Stimulated activated CD4-positive, alpha-beta T cell treated with anti-CD3 and anti-CD28 coated beads, Interleukin-15, amount 100 ng/mL, for 48 hours (primary cell): ENCODE results near the gene OR8U1.
"Not testable (repeated sequence)": the region's sequence is repeated elsewhere in the genome, so short reads cannot be mapped to it uniquely, and the experiment has no call there.

Source experiments
- DNase-seq, 2 donors: peaks; one replicate each; pipeline ENCODE4 v3.0.0-alpha.2; 2020; ENCODE audit warnings: low read depth in 2 of 2

OR8U1 gene

GRCh38 chr11:56375324-56375723 is at the start of gene OR8U1:
TSS of gene OR8U1 (plus strand) at chr11:56375624. CDS start at chr11:56375624, 0 bp downstream.
- DNase-seq: no peak

- DNase-seq: no peak
Observed at GRCh38 chr11:56331861-56332491, 43.4 kb upstream of the OR8U1 start.

DNA sequence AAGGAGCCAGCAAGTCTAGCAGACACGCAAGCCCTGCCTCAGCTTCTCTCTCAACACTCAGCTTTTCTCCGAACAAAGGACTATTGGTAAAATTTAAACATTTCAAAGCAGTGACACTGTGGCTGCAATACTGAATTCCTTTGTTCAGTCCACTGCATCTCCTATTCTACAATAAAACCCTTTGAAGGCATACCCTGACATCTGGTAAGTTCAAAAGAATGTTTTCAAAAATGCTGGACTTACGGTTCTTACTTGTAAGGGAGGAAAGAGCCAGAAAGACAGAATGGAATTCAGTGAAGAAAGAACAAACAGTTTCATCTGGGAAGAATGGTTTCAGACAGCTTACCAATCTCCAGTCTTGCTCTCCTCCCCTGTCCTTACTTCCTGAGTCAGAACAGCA is 42.3 kb upstream of the OR8U1 start:
- no peak for DNase-seq

DNA sequence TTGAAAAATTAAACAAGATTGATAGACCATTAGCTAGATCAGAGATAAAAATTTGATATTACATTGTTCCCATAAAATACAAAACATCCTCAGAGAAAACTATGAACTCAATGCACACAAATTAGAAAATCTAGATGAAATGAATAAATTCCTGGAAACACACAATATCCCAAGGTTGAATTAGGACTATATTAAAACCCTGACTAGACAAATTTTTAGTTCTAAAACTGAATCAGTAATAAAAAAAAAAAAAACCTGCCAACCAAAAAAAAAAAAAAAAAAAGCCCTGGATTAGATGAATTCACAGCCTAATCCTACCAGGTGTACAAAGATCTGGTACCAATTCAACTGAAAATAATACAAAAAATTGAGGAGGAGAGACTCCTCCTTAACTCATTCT is 35.1 kb upstream of the OR8U1 start:
- DNase-seq: no peak

DNA sequence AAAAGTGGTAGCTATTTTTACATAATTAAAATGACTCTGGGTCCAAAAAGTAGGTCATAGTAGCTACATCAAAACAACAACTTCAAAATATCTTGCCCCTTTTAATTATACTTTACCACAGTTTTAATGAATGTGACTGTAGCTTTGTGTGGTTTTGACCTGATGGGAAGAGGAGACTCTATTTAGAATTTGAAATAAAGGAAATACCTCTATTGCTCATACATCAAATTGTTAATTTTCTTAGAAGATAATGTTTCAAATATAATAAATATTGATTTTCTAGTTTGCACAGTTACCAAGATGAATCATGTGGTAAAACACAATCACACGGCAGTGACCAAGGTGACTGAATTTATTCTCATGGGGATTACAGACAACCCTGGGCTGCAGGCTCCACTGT is 29.7 kb upstream of the OR8U1 start, which contains the start of gene OR8K1:
Gene OR8K1, plus strand, starts transcription at position 301 of the 400 bp plus-strand sequence. Its CDS starts 0 bp downstream, at position 301.
- DNase-seq: no peak

GRCh38 chr11:56353991-56354390 is 21.4 kb upstream of the OR8U1 start, which contains the start of gene OR8J1:
TSS of gene OR8J1 (plus strand) at chr11:56354291. CDS start at chr11:56360247, 5,956 bp downstream.
- no peak for DNase-seq

DNA sequence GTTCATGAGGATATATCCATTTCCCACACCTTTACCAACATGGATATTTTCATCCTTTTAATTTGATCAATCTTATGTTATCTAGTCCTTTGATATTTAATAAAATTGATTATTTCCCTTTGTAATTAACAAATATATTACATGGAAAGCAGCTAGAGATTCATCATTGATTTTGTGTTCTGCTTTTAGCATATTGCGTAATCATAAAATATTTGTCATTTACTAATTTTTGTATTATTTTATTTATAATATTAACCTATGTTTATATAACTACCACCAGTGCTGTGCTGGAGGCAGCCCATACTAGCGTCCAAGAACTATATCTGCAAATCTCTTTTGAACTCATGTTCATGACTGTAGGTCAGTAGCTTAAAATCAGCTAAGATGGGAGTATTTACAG is 4.7 kb downstream of the OR8U1 start:
- DNase-seq: no peak

- DNase-seq: no peak
Observed at GRCh38 chr11:56394381-56394780, 19.0 kb downstream of the OR8U1 start.

- DNase-seq: no peak
Observed at GRCh38 chr11:56396047-56396446, 20.6 kb downstream of the OR8U1 start.

DNA sequence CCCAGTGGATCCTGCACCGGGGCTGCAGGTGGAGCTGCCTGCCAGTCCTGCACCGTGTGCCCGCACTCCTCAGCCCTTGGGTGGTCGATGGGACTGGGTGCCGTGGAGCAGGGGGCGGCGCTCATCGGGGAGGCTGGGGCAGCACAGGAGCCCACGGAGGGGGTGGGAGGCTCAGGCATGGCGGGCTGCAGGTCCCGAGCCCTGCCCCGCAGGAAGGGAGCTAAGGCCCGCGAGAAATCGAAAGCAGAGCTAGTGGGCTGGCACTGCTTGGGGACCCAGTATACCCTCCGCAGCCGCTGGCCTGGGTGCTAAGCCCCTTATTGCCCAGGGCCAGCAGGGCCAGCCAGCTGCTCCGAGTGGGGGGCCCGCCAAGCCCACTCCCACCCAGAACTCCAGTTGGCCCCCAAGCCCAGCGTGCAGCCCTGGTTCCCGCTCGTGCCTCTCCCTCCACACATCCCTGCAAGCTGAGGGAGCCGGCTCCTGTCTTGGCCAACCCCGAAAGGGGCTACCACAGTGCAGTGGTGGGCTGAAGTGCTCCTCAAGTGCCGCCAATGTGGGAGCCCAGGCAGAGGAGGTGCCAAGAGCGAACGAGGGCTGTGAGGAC is 26.5 kb downstream of the OR8U1 start:
- DNase-seq: not testable (repeated sequence)

- DNase-seq: no peak
Observed at GRCh38 chr11:56404393-56404792, 29.0 kb downstream of the OR8U1 start.

- DNase-seq: no peak
Observed at GRCh38 chr11:56410801-56411200, 35.4 kb downstream of the OR8U1 start.

GRCh38 chr11:56412396-56412795 is 37.0 kb downstream of the OR8U1 start, which contains the start of gene OR5AL1:
TSS of gene OR5AL1 (plus strand) at chr11:56412696.
- no peak for DNase-seq
